Endodermal cell (in vitro differentiated cells): ENCODE results near the gene GOLGA1. TPM values are rescaled to one million over a fixed set of nuclear protein-coding genes. Genes with fewer than 3 reads are reported as not detected.

Experiments
- DNase-seq: peaks from one replicate; pipeline ENCODE4 v3.0.0-alpha.2; 2017
- H3K27ac ChIP-seq: 2 replicates; pipeline ENCODE4 v1.5.1; 2013; ENCODE audit warnings: mild to moderate bottlenecking, low read depth, low read length, moderate library complexity
- H3K27me3 ChIP-seq: 2 replicates; pipeline ENCODE4 v1.6.1; 2013; ENCODE audit warnings: mild to moderate bottlenecking, low read length, moderate library complexity; ENCODE audit not compliant: insufficient read depth, control insufficient read depth, poor library complexity, severe bottlenecking
- H3K36me3 ChIP-seq: 2 replicates; pipeline ENCODE4 v1.7.0; 2013; ENCODE audit warnings: mild to moderate bottlenecking, low read length, moderate library complexity; ENCODE audit not compliant: control insufficient read depth, insufficient read depth
- H3K4me1 ChIP-seq: one replicate; pipeline ENCODE4 v1.7.0; 2013; ENCODE audit warnings: low read length; ENCODE audit not compliant: control insufficient read depth, insufficient read depth
- H3K4me3 ChIP-seq: 2 replicates; pipeline ENCODE4 v1.5.1; 2013; ENCODE audit warnings: mild to moderate bottlenecking, low read length, moderate library complexity
- H3K9ac ChIP-seq: 2 replicates; pipeline ENCODE4 v1.6.1; 2013; ENCODE audit warnings: mild to moderate bottlenecking, low read length, moderate library complexity; ENCODE audit not compliant: poor library complexity, severe bottlenecking; ENCODE audit errors: extremely low read depth
- H3K9me3 ChIP-seq: 2 replicates; pipeline ENCODE4 v1.6.1; 2013; ENCODE audit warnings: mild to moderate bottlenecking, low read length, moderate library complexity; ENCODE audit not compliant: control insufficient read depth
- H3K27ac Mint-ChIP-seq: 2 replicates; pipeline ENCODE4 v1.8.0; 2020; ENCODE audit warnings: mixed read lengths
- H3K27me3 Mint-ChIP-seq: 2 replicates; pipeline ENCODE4 v1.8.0; 2021; ENCODE audit warnings: mild to moderate bottlenecking, mixed read lengths; ENCODE audit not compliant: insufficient read depth
- H3K36me3 Mint-ChIP-seq: 2 replicates; pipeline ENCODE4 v1.8.0; 2020; ENCODE audit warnings: low read depth, mixed read lengths
- H3K4me1 Mint-ChIP-seq: 2 replicates; pipeline ENCODE4 v1.8.0; 2020; ENCODE audit warnings: mixed read lengths
- H3K4me3 Mint-ChIP-seq: 2 replicates; pipeline ENCODE4 v1.8.0; 2020; ENCODE audit warnings: mild to moderate bottlenecking, moderate library complexity, mixed read lengths
- H3K9me3 Mint-ChIP-seq: 2 replicates; pipeline ENCODE4 v1.8.0; 2020; ENCODE audit warnings: mild to moderate bottlenecking, mixed read lengths
- CTCF ChIP-seq: fragments of 200-600 bp; sonication (generic); conservative IDR thresholded peaks from 2 replicates; pipeline ENCODE4 v1.5.0; 2021; ENCODE audit warnings: antibody characterized with exemption, mild to moderate bottlenecking
- WGBS, 2 experiments: methylation state at CpG; one replicate each; pipeline versions ENCODE4 v1.1.5 to v1.1.7; 2013; ENCODE audit warnings: missing lambda C conversion rate in 2 of 2, mixed read lengths in 1 of 2; ENCODE audit not compliant: insufficient coverage in 1 of 2, insufficient read length in 1 of 2; 5-methylcytosine and 5-hydroxymethylcytosine counted together
- total RNA-seq, 2 donors: library from RNA; stranded (reverse); fragmentation: NEBNext Ultra II Directional in 1 of 2; extraction: Animal tissue kit (Norgen Biotek cat#: 25700) in 1 of 2; gene quantifications; 2 replicates in 1 of 2; 3 replicates in 1 of 2; pipeline ENCODE4 v1.2.1, GENCODE V29; 2021

GOLGA1 gene
- total RNA-seq, 2 donors from 2014 or later: 8.8 to 13.2 TPM

GRCh38 chr9:124873664-124874063, 67.2 kb downstream of the GOLGA1 start:
- H3K36me3 Mint-ChIP-seq: peaks cover 60% of the 10 kb centered on the region

GRCh38 chr9:124871156-124871561, 69.7 kb downstream of the GOLGA1 start:
- Mint-ChIP-seq H3K36me3 (peaks cover 40% of the 10 kb centered on the region), H3K4me1 (peaks cover 35% of the 10 kb centered on the region), H3K27me3 (no peaks in the 10 kb centered on the region), H3K27ac (no peak overlapping the region), H3K9me3 (no peaks in the 10 kb centered on the region), H3K4me3 (peak overlapping the region; percentile 92)
- DNase-seq: no peak
- H3K36me3 ChIP-seq: peaks cover 47% of the 10 kb centered on the region
- H3K4me3 ChIP-seq: peak overlapping the region; percentile 86
- no peak for TF ChIP-seq CTCF
- no peaks in the 10 kb centered on the region for H3K27me3 ChIP-seq
- WGBS, 2 experiments: 91 to 93% methylated on average over 8 to 11 of the region's 11 CpGs
- peaks cover 8% of the 10 kb centered on the region for H3K4me1 ChIP-seq
- H3K9ac ChIP-seq: no peak overlapping the region
- H3K27ac ChIP-seq: no peak overlapping the region
- no peaks in the 10 kb centered on the region for H3K9me3 ChIP-seq

More at GRCh38 chr9:124873664-124874063, 67.2 kb downstream of the GOLGA1 start:
- Mint-ChIP-seq H3K27ac (peak overlapping the region; percentile 70), H3K27me3 (no peaks in the 10 kb centered on the region), H3K9me3 (no peaks in the 10 kb centered on the region), H3K4me3 (no peak overlapping the region), H3K4me1 (peaks cover 18% of the 10 kb centered on the region)
- Histone ChIP-seq H3K36me3 (peaks cover 68% of the 10 kb centered on the region), H3K9ac (no peak overlapping the region), H3K4me3 (no peak overlapping the region), H3K9me3 (no peaks in the 10 kb centered on the region), H3K27me3 (no peaks in the 10 kb centered on the region), H3K4me1 (peaks cover 8% of the 10 kb centered on the region), H3K27ac (no peak overlapping the region)
- WGBS, 2 experiments: 93 to 95% methylated on average over 14 of the region's 14 CpGs
- TF ChIP-seq CTCF: no peak
- no peak for DNase-seq

- no peak for TF ChIP-seq CTCF
- no peaks in the 10 kb centered on the region for H3K27me3 Mint-ChIP-seq
- no peak overlapping the region for H3K27ac ChIP-seq
Measured at GRCh38 chr9:124870723-124871122, 70.2 kb downstream of the GOLGA1 start.

More at GRCh38 chr9:124870723-124871122, 70.2 kb downstream of the GOLGA1 start:
- DNase-seq: no peak
- Histone ChIP-seq H3K4me3 (peak overlapping the region; percentile 86), H3K27me3 (no peaks in the 10 kb centered on the region), H3K4me1 (peaks cover 8% of the 10 kb centered on the region), H3K9me3 (no peaks in the 10 kb centered on the region), H3K9ac (peak overlapping the region; percentile 96), H3K36me3 (peaks cover 44% of the 10 kb centered on the region)
- Mint-ChIP-seq H3K4me3 (peak overlapping the region; percentile 92), H3K9me3 (no peaks in the 10 kb centered on the region), H3K36me3 (peaks cover 36% of the 10 kb centered on the region), H3K27ac (peak overlapping the region; percentile 90), H3K4me1 (peaks cover 35% of the 10 kb centered on the region)
- WGBS, 2 experiments: 82 to 89% methylated on average over 6 of the region's 6 CpGs
